Chondrocyte (in vitro differentiated cells): ENCODE measurements around the gene TPRA1. TPM values are rescaled to one million over a fixed set of nuclear protein-coding genes. Genes with fewer than 3 reads are reported as not detected.

Experiments used
- DNase-seq: peaks from one replicate; pipeline ENCODE4 v3.0.0; 2021; ENCODE audit warnings: mixed read lengths, low spot score
- H3K27ac Mint-ChIP-seq: one replicate; pipeline ENCODE4 v1.8.0; 2021; ENCODE audit warnings: mild to moderate bottlenecking, moderate library complexity, mixed read lengths; ENCODE audit not compliant: unreplicated experiment
- H3K27me3 Mint-ChIP-seq: 2 replicates; pipeline ENCODE4 v1.8.0; 2021; ENCODE audit warnings: low read depth, mixed read lengths
- H3K36me3 Mint-ChIP-seq: 2 replicates; pipeline ENCODE4 v1.8.0; 2021; ENCODE audit warnings: low read depth, mixed read lengths
- H3K4me1 Mint-ChIP-seq: 2 replicates; pipeline ENCODE4 v1.8.0; 2021; ENCODE audit warnings: low read depth, mild to moderate bottlenecking, mixed read lengths
- H3K4me3 Mint-ChIP-seq: one replicate; pipeline ENCODE4 v1.8.0; 2021; ENCODE audit warnings: mild to moderate bottlenecking, moderate library complexity, mixed read lengths; ENCODE audit not compliant: unreplicated experiment
- H3K9me3 Mint-ChIP-seq: 2 replicates; pipeline ENCODE4 v1.8.0; 2021; ENCODE audit warnings: low read depth, mixed read lengths
- CTCF ChIP-seq: fragments of 200-600 bp; sonication (generic); IDR thresholded peaks from 2 replicates; pipeline ENCODE4 v1.5.0; 2021; ENCODE audit warnings: antibody characterized with exemption, mild to moderate bottlenecking, moderate library complexity
- total RNA-seq: library from RNA; stranded (reverse); gene quantifications from 3 replicates; pipeline ENCODE4 v1.2.1, GENCODE V29; 2021

Gene TPRA1
- total RNA-seq, 1 donor from 2014 or later = 37.2 TPM

GRCh38 chr3:127556565-127556964, 34.0 kb downstream of the TPRA1 start:
- H3K36me3 Mint-ChIP-seq = peaks cover 2% of the 10 kb centered on the region
- H3K9me3 Mint-ChIP-seq = no peaks in the 10 kb centered on the region
- DNase-seq = no peak
- no peak overlapping the region for H3K4me3 Mint-ChIP-seq
- H3K27ac Mint-ChIP-seq = no peak overlapping the region
- H3K27me3 Mint-ChIP-seq = peaks cover 2% of the 10 kb centered on the region
- H3K4me1 Mint-ChIP-seq = peaks cover 16% of the 10 kb centered on the region
- peak; percentile 40 for TF ChIP-seq CTCF

GRCh38 chr3:127555108-127555507, 35.4 kb downstream of the TPRA1 start:
- Mint-ChIP-seq H3K36me3 (peaks cover 2% of the 10 kb centered on the region), H3K4me3 (no peak overlapping the region), H3K9me3 (no peaks in the 10 kb centered on the region), H3K27ac (no peak overlapping the region), H3K27me3 (peaks cover 2% of the 10 kb centered on the region), H3K4me1 (peaks cover 29% of the 10 kb centered on the region)
- TF ChIP-seq CTCF = no peak
- DNase-seq = no peak

GRCh38 chr3:127552038-127552437, 38.5 kb downstream of the TPRA1 start:
- no peak overlapping the region for H3K27ac Mint-ChIP-seq
- no peak for DNase-seq
- TF ChIP-seq CTCF = no peak
- peaks cover 2% of the 10 kb centered on the region for H3K27me3 Mint-ChIP-seq
- H3K4me3 Mint-ChIP-seq = no peak overlapping the region
- peaks cover 49% of the 10 kb centered on the region for H3K4me1 Mint-ChIP-seq
- peaks cover 2% of the 10 kb centered on the region for H3K36me3 Mint-ChIP-seq
- H3K9me3 Mint-ChIP-seq = no peaks in the 10 kb centered on the region

DNA sequence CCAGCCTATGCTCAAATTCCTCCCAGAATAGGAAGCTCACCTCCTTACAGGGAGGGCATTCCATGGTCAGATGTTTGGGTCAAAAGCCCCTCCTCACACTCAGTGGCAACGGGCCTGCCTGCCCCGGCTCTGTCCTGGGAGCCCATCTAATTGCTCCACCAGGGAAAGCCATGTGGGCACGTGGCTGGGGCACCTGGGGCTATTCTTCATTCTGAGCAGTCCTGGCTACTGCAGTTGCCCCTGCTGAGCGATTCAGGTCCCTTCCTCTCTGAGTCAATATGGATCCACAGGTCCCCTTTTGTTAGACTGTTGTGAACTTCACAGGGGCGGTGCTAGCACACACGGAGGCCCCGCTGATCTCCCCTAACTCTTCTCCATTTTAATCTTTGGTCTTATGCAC, 39.4 kb downstream of the TPRA1 start:
- Mint-ChIP-seq H3K9me3 (no peaks in the 10 kb centered on the region), H3K27me3 (peaks cover 2% of the 10 kb centered on the region), H3K4me1 (peaks cover 54% of the 10 kb centered on the region), H3K27ac (peak overlapping the region; percentile 63), H3K36me3 (no peaks in the 10 kb centered on the region), H3K4me3 (no peak overlapping the region)
- no peak for TF ChIP-seq CTCF
- DNase-seq = no peak

DNA sequence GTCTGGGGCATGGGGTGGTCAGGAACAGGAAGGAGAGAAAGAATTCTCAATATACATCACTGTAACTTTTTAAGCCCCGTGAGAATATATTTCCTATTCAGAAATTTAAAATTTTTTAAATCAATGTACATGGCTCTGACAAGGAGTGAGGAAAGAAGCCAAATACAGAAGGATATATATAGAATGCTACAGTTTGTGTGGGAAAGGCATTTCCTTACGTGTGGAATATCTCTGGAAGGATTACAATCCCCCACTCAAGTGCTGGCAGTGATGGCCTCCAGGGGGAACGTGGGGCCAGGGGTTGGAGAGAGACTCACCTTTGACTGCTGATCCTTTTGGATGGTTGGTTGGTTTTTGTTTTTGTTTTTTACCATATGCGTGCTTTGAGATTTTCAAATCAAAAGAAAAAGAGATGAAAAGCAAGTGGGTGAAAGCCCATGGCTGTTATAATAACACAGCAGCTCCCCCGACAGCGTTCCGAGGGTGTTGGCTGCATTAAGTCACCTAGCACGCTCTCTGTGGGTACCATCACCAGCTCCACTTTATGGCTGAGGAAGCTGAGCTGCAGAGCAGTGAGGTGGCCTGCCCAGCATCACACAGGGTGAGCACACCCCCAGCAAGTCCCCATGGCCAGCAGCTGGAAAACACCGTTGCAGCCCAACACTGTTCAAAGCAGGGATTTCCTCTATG, 39.9 kb downstream of the TPRA1 start:
- H3K9me3 Mint-ChIP-seq = no peaks in the 10 kb centered on the region

More for the DNA sequence above, 39.9 kb downstream of the TPRA1 start:
- no peak for TF ChIP-seq CTCF
- no peaks in the 10 kb centered on the region for H3K36me3 Mint-ChIP-seq
- H3K4me3 Mint-ChIP-seq = no peak overlapping the region
- peaks cover 54% of the 10 kb centered on the region for H3K4me1 Mint-ChIP-seq
- H3K27ac Mint-ChIP-seq = peak overlapping the region; percentile 63
- no peak for DNase-seq
- H3K27me3 Mint-ChIP-seq = no peaks in the 10 kb centered on the region
